Mesendoderm (in vitro differentiated cells): ENCODE results near the gene DDX31.

Experiments used
- DNase-seq: peaks from one replicate; pipeline ENCODE4 v3.0.0; 2013
- H2AK5ac ChIP-seq: 2 replicates; pipeline ENCODE4 v1.6.1; 2013; ENCODE audit warnings: low read length, inconsistent platforms
- H2BK120ac ChIP-seq: 2 replicates; pipeline ENCODE4 v1.6.1; 2013; ENCODE audit warnings: low read depth, mild to moderate bottlenecking, low read length, moderate library complexity, mixed read lengths
- H2BK15ac ChIP-seq: replicated peaks from 2 replicates; pipeline ENCODE4 v1.6.1; 2013; ENCODE audit warnings: low read depth, mild to moderate bottlenecking, moderate library complexity
- H2BK5ac ChIP-seq: 2 replicates; pipeline ENCODE4 v1.6.1; 2013; ENCODE audit warnings: low read length, inconsistent platforms
- H3K18ac ChIP-seq: 2 replicates; pipeline ENCODE4 v1.6.1; 2013; ENCODE audit warnings: mild to moderate bottlenecking, low read length, mixed read lengths
- H3K23ac ChIP-seq: one replicate; pipeline ENCODE4 v1.6.1; 2013; ENCODE audit warnings: low read length
- H3K27ac ChIP-seq: 2 replicates; pipeline ENCODE4 v1.5.1; 2013; ENCODE audit warnings: low read depth, mild to moderate bottlenecking, inconsistent platforms, low read length, moderate library complexity
- H3K27me3 ChIP-seq: 2 replicates; pipeline ENCODE4 v1.6.1; 2013; ENCODE audit warnings: low read length, control low read depth, mild to moderate bottlenecking, inconsistent platforms; ENCODE audit not compliant: insufficient read depth, poor library complexity
- H3K36me3 ChIP-seq: 2 replicates; pipeline ENCODE4 v1.6.1; 2013; ENCODE audit warnings: low read length, inconsistent platforms; ENCODE audit not compliant: control insufficient read depth, insufficient read depth
- H3K4ac ChIP-seq: one replicate; pipeline ENCODE4 v1.6.1; 2013; ENCODE audit warnings: low read depth, mild to moderate bottlenecking, low read length, moderate library complexity
- H3K4me1 ChIP-seq: 2 replicates; pipeline ENCODE4 v1.6.1; 2013; ENCODE audit warnings: low read depth, low read length, inconsistent platforms; ENCODE audit not compliant: control insufficient read depth
- H3K4me2 ChIP-seq: 2 replicates; pipeline ENCODE4 v1.6.1; 2013; ENCODE audit warnings: low read length
- H3K4me3 ChIP-seq: 2 replicates; pipeline ENCODE4 v1.5.1; 2013; ENCODE audit warnings: mild to moderate bottlenecking, low read length
- H3K56ac ChIP-seq: one replicate; pipeline ENCODE4 v1.6.1; 2013; ENCODE audit warnings: low read length
- H3K79me1 ChIP-seq: 2 replicates; pipeline ENCODE4 v1.6.1; 2013; ENCODE audit warnings: low read length, inconsistent platforms
- H3K79me2 ChIP-seq: 2 replicates; pipeline ENCODE4 v1.6.1; 2013; ENCODE audit warnings: mild to moderate bottlenecking, low read length; ENCODE audit not compliant: control insufficient read depth, insufficient read depth
- H3K9ac ChIP-seq: 2 replicates; pipeline ENCODE4 v1.6.1; 2013; ENCODE audit warnings: low read length, inconsistent platforms
- H4K5ac ChIP-seq: one replicate; pipeline ENCODE4 v1.6.1; 2013; ENCODE audit warnings: low read length
- H4K8ac ChIP-seq: one replicate; pipeline ENCODE4 v1.6.1; 2013; ENCODE audit warnings: low read depth, mild to moderate bottlenecking, control low read depth, low read length, moderate library complexity
- WGBS: extraction: QIAGEN DNeasy Blood & Tissue Kit; methylation state at CpG from one replicate; pipeline ENCODE4 v1.1.7; 2013; ENCODE audit warnings: low lambda C conversion rate, missing lambda C conversion rate; ENCODE audit not compliant: insufficient coverage; ENCODE audit errors: extremely low coverage; 5-methylcytosine and 5-hydroxymethylcytosine counted together

Gene DDX31

DNA sequence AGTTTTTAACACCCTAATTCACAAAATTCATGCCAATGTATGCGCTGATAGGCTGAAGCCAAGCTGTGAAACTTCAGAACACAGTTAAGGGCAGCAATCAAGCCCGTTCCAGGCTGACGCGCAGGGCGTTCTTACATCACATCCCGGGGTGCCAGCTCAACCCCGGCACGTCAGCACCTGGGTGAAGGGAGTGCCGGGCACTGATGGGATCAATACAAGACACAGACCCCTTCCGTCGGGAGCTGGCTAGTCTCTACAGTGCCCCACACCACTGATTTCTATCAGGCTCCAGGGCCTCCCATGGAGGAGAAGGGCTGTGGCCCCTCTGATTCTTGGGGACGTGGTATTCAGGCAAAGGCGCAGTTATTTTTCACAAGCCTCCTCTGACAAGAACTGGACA is 75.4 kb downstream of the DDX31 start:
- H2BK15ac ChIP-seq = no peak overlapping the region
- no peak overlapping the region for H3K4me3 ChIP-seq
- no peak overlapping the region for H3K9ac ChIP-seq

GRCh38 chr9:132592451-132592850 is 77.3 kb downstream of the DDX31 start:
- Histone ChIP-seq H3K4me1 (peaks cover 13% of the 10 kb centered on the region), H3K9ac (no peak overlapping the region), H3K4me3 (no peak overlapping the region), H2BK120ac (no peak overlapping the region), H3K56ac (no peak overlapping the region), H3K27me3 (peaks cover 45% of the 10 kb centered on the region), H3K4ac (no peak overlapping the region), H3K79me2 (no peaks in the 10 kb centered on the region), H2BK5ac (no peak overlapping the region), H2AK5ac (no peak overlapping the region), H3K4me2 (no peak overlapping the region), H4K8ac (no peak overlapping the region), H2BK15ac (no peak overlapping the region), H4K5ac (no peak overlapping the region), H3K27ac (no peak overlapping the region), H3K79me1 (no peaks in the 10 kb centered on the region), H3K23ac (no peak overlapping the region), H3K18ac (no peak overlapping the region), H3K36me3 (no peaks in the 10 kb centered on the region)
- no CpG with 5 or more reads among the region's 8 CpGs for WGBS
- no peak for DNase-seq

More for the DNA sequence above, 75.4 kb downstream of the DDX31 start:
- Histone ChIP-seq H3K79me2 (no peaks in the 10 kb centered on the region), H2AK5ac (no peak overlapping the region), H3K4me2 (no peak overlapping the region), H3K36me3 (no peaks in the 10 kb centered on the region), H2BK5ac (no peak overlapping the region), H3K27ac (no peak overlapping the region), H3K79me1 (no peaks in the 10 kb centered on the region), H3K27me3 (peaks cover 25% of the 10 kb centered on the region), H3K56ac (no peak overlapping the region), H3K18ac (no peak overlapping the region), H4K5ac (no peak overlapping the region), H3K4ac (no peak overlapping the region), H4K8ac (no peak overlapping the region), H3K4me1 (peaks cover 13% of the 10 kb centered on the region), H2BK120ac (no peak overlapping the region), H3K23ac (no peak overlapping the region)
- no CpG with 5 or more reads among the region's 13 CpGs for WGBS
- no peak for DNase-seq

DNA sequence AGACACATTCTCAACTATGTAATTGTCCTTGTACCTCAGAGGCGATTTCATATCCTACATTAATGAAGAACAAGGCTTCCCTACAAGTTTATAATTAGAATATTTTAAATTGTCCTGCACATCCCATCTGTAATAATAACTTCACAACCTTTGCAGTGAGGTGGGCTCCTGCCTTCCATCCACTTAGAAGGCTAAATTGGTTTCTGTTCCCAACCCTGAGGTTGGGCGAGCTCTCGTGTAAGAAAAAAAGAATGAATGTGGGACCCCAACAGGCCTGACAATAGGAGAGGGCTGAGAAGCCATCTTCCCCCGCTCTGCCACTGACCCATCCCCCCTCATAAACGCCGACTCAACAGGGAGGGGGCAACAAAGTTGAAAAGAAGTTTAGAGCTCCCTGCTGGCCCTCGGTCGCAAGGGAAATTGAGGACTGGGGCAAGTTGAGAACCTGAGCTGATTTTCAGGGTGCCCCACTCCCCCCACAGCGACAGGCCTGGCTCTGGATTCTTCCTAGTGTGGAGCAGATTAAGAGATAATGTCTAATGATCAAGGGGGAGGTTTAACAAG is 78.0 kb downstream of the DDX31 start:
- no peak overlapping the region for H4K8ac ChIP-seq
- WGBS = no CpG with 5 or more reads among the region's 9 CpGs

GRCh38 chr9:132591244-132591643 is 78.5 kb downstream of the DDX31 start:
- H3K27me3 ChIP-seq = peaks cover 57% of the 10 kb centered on the region
- peaks cover 13% of the 10 kb centered on the region for H3K4me1 ChIP-seq

More for the DNA sequence above, 78.0 kb downstream of the DDX31 start:
- Histone ChIP-seq H3K56ac (peak overlapping the region; percentile 39), H3K79me1 (no peaks in the 10 kb centered on the region), H3K4me3 (no peak overlapping the region), H3K27me3 (peaks cover 51% of the 10 kb centered on the region), H3K9ac (no peak overlapping the region), H2BK120ac (no peak overlapping the region), H3K4me1 (peaks cover 13% of the 10 kb centered on the region), H2BK5ac (no peak overlapping the region), H3K4ac (no peak overlapping the region), H3K27ac (no peak overlapping the region), H3K23ac (no peak overlapping the region), H4K5ac (no peak overlapping the region), H3K18ac (no peak overlapping the region), H3K4me2 (no peak overlapping the region), H2BK15ac (no peak overlapping the region), H3K79me2 (no peaks in the 10 kb centered on the region), H2AK5ac (no peak overlapping the region), H3K36me3 (no peaks in the 10 kb centered on the region)
- DNase-seq = peak; percentile 44

DNA sequence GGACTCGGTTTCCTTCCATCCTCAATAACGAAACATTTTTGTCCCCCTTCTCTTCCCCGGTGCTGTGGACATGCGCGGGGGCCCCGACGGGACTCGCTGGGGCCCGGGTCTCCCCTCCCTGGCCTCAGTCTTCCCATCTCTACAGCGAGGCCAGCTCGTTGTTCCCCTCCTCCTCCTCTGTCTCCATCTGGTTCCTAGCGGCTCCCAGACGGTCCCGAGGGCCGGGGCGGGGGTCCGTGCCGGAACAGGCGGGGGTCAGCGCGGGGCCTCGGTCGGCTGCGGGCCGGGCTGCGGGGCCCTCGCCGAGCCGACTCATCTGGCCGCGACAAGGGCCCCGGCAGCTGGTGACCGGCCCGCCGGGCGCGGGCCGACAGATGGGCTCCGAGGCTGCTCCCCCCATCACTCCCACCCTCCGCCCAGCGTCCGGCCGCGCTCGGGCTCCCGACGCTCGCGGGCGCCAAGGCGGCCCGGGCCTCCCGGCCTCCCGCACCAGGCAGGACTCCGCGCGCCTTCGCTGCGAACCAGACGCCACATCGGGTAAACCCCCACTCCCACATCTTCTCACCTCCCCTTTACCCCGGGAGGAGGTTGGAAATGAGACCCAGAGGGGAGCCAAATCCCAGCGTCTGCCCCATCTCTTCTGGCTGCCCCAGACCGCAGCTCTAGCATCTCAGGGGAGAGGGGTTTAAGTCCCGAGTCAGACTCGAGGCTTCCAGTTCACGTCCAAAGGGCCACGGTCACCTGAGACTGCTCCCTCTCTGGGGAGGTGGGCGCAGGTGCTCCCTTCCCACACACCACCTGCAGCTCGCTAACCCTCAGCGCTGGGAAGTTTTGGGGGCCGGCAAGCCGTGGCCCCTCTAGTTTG is 79.2 kb downstream of the DDX31 start:
- Histone ChIP-seq H3K4ac (no peak overlapping the region), H4K8ac (no peak overlapping the region), H4K5ac (no peak overlapping the region), H3K4me1 (peaks cover 13% of the 10 kb centered on the region), H2BK5ac (no peak overlapping the region), H2AK5ac (no peak overlapping the region), H3K79me1 (no peaks in the 10 kb centered on the region), H2BK15ac (no peak overlapping the region), H3K23ac (peak overlapping the region; percentile 83), H3K27ac (no peak overlapping the region), H3K4me2 (no peak overlapping the region), H3K18ac (no peak overlapping the region), H2BK120ac (no peak overlapping the region), H3K27me3 (peaks cover 64% of the 10 kb centered on the region), H3K4me3 (no peak overlapping the region), H3K56ac (peak overlapping the region; percentile 25), H3K9ac (no peak overlapping the region), H3K79me2 (no peaks in the 10 kb centered on the region), H3K36me3 (no peaks in the 10 kb centered on the region)
- no CpG with 5 or more reads among the region's 73 CpGs for WGBS
- DNase-seq = no peak

More at GRCh38 chr9:132591244-132591643, 78.5 kb downstream of the DDX31 start:
- Histone ChIP-seq H2BK120ac (no peak overlapping the region), H3K18ac (no peak overlapping the region), H3K4ac (no peak overlapping the region), H3K79me2 (no peaks in the 10 kb centered on the region), H4K8ac (no peak overlapping the region), H2BK5ac (no peak overlapping the region), H3K9ac (no peak overlapping the region), H4K5ac (no peak overlapping the region), H3K4me3 (no peak overlapping the region), H2AK5ac (no peak overlapping the region), H3K23ac (no peak overlapping the region), H3K27ac (no peak overlapping the region), H3K56ac (no peak overlapping the region), H3K36me3 (no peaks in the 10 kb centered on the region), H3K4me2 (no peak overlapping the region), H3K79me1 (no peaks in the 10 kb centered on the region), H2BK15ac (no peak overlapping the region)
- DNase-seq = no peak
- WGBS = no CpG with 5 or more reads among the region's 6 CpGs
